MCF 10A (cell line): ENCODE data around the gene GRID1. TPM values are rescaled to one million over a fixed set of nuclear protein-coding genes. Genes with fewer than 3 reads are reported as not detected.

Experiments used
- BruUV-seq: library from RNA; stranded (reverse); fragments of 400-500 nt; replicated peaks from 2 replicates; lab custom pipeline; 2021; lab: Mats Ljungman, UMichigan
- CTCF ChIA-PET: fragments of 300-600 bp; sonication (Branson Sonifier 250); formaldehyde crosslinking; extraction: SDS; loops from one replicate; lab custom pipeline; 2021; ENCODE audit warnings: antibody characterized with exemption, inconsistent platforms; lab: Yijun Ruan, JAX
- POLR2A ChIA-PET: fragments of 300-600, 350-650 bp; sonication (Branson Sonifier 250); formaldehyde crosslinking; extraction: SDS; loops from one replicate; lab custom pipeline; 2020; ENCODE audit warnings: antibody characterized with exemption, inconsistent platforms; lab: Yijun Ruan, JAX
- DNase-seq: peaks from one replicate; pipeline ENCODE4 v3.0.0-alpha.2; 2018; ENCODE audit not compliant: unreplicated experiment
- H3K27ac Mint-ChIP-seq: one replicate; pipeline ENCODE4 v1.8.0; 2022; ENCODE audit warnings: mild to moderate bottlenecking, low read depth, mixed read lengths; ENCODE audit not compliant: unreplicated experiment
- H3K27me3 Mint-ChIP-seq: one replicate; pipeline ENCODE4 v1.8.0; 2022; ENCODE audit warnings: mixed read lengths; ENCODE audit not compliant: insufficient read depth, unreplicated experiment
- H3K36me3 Mint-ChIP-seq: one replicate; pipeline ENCODE4 v1.8.0; 2022; ENCODE audit warnings: mild to moderate bottlenecking, moderate library complexity, mixed read lengths; ENCODE audit not compliant: insufficient read depth, unreplicated experiment
- H3K4me1 Mint-ChIP-seq: one replicate; pipeline ENCODE4 v1.8.0; 2022; ENCODE audit warnings: mixed read lengths; ENCODE audit not compliant: insufficient read depth, unreplicated experiment
- H3K4me3 Mint-ChIP-seq: one replicate; pipeline ENCODE4 v1.8.0; 2022; ENCODE audit warnings: mild to moderate bottlenecking, moderate library complexity, mixed read lengths; ENCODE audit not compliant: unreplicated experiment
- H3K9me3 Mint-ChIP-seq: one replicate; pipeline ENCODE4 v1.8.0; 2022; ENCODE audit warnings: mixed read lengths; ENCODE audit not compliant: unreplicated experiment
- intact Hi-C: fragments of 100-400 bp; cut with micrococcal nuclease; formaldehyde crosslinking; loops from 2 replicates; pipeline ENCODE4 v1.14.1; 2022
- total RNA-seq: library from RNA; stranded (reverse); gene quantifications from 2 replicates; pipeline ENCODE4 v1.2.3, GENCODE V29; 2022
- TF ChIP-seq, protein P1 (sequence below): fragments of 200-600 bp; IDR thresholded peaks from one replicate; pipeline ENCODE4 v1.8.0; 2022; ENCODE audit warnings: antibody characterized with exemption, mild to moderate bottlenecking; ENCODE audit not compliant: unreplicated experiment

The GRID1 gene
- total RNA-seq, 1 experiment from 2014 or later, result not detected

- POLR2A ChIA-PET, result no interaction called here
- Mint-ChIP-seq H3K4me1 (no peaks in the 10 kb centered on the region), H3K27me3 (no peaks in the 10 kb centered on the region), H3K9me3 (peaks cover 23% of the 10 kb centered on the region), H3K4me3 (no peak overlapping the region), H3K36me3 (no peaks in the 10 kb centered on the region), H3K27ac (no peak overlapping the region)
- intact Hi-C loops, result no loop called here
- TF ChIP-seq, protein P1, sequence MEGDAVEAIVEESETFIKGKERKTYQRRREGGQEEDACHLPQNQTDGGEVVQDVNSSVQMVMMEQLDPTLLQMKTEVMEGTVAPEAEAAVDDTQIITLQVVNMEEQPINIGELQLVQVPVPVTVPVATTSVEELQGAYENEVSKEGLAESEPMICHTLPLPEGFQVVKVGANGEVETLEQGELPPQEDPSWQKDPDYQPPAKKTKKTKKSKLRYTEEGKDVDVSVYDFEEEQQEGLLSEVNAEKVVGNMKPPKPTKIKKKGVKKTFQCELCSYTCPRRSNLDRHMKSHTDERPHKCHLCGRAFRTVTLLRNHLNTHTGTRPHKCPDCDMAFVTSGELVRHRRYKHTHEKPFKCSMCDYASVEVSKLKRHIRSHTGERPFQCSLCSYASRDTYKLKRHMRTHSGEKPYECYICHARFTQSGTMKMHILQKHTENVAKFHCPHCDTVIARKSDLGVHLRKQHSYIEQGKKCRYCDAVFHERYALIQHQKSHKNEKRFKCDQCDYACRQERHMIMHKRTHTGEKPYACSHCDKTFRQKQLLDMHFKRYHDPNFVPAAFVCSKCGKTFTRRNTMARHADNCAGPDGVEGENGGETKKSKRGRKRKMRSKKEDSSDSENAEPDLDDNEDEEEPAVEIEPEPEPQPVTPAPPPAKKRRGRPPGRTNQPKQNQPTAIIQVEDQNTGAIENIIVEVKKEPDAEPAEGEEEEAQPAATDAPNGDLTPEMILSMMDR, result no peak
- CTCF ChIA-PET, result interaction anchor here (0.6 to 1.0 kb wide), 2 partner anchors 34 to 230 kb away, joined by 3 read pairs; no protein-coding TSS in a partner anchor
- DNase-seq, result no peak
- BruUV-seq, result no TSS peak
These were observed 261.9 kb downstream of the GRID1 start for GRCh38 chr10:86104611-86105145.

GRCh38 chr10:86104156-86104555 is 262.4 kb downstream of the GRID1 start:
- Mint-ChIP-seq H3K9me3 (peaks cover 21% of the 10 kb centered on the region), H3K27me3 (no peaks in the 10 kb centered on the region), H3K4me3 (no peak overlapping the region), H3K36me3 (no peaks in the 10 kb centered on the region), H3K27ac (no peak overlapping the region), H3K4me1 (no peaks in the 10 kb centered on the region)
- TF ChIP-seq, protein P1, result no peak
- intact Hi-C loops, result no loop called here
- DNase-seq, result no peak
- BruUV-seq, result no TSS peak
- POLR2A ChIA-PET, result no interaction called here
- CTCF ChIA-PET, result interaction anchor here (0.6 to 1.0 kb wide), 2 partner anchors 35 to 231 kb away, joined by 3 read pairs; no protein-coding TSS in a partner anchor

- no peaks in the 10 kb centered on the region for H3K36me3 Mint-ChIP-seq
- no peaks in the 10 kb centered on the region for H3K4me1 Mint-ChIP-seq
- DNase-seq, result no peak
- H3K27me3 Mint-ChIP-seq, result no peaks in the 10 kb centered on the region
- POLR2A ChIA-PET, result no interaction called here
- H3K4me3 Mint-ChIP-seq, result no peak overlapping the region
- no peak overlapping the region for H3K27ac Mint-ChIP-seq
- intact Hi-C loops, result no loop called here
- peaks cover 15% of the 10 kb centered on the region for H3K9me3 Mint-ChIP-seq
- TF ChIP-seq, protein P1, result no peak
- CTCF ChIA-PET, result interaction anchor here (1.1 kb wide), 1 partner anchor 9 kb away, joined by 3 read pairs; no protein-coding TSS in a partner anchor
- no TSS peak for BruUV-seq
These were observed 263.0 kb downstream of the GRID1 start for GRCh38 chr10:86103391-86104101.

DNA sequence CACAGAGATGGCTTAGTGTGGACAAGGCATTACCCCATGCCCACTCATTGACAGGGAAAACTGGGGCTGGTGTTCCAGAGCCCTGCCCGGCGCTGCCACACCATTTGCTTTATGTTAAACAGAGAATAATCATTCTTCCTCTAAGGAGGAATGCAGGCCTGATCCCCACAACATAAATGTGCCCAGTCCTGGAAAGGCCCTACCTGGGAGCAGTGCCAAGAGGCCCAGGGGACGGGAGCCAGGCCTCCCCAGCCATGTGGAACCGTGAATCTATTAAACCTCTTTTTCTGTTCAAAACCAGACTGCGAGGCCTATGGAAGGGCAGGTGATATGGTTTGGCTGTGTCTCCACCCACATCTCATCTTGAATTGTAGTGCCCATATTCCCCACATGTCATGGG is 264.1 kb downstream of the GRID1 start:
- CTCF ChIA-PET, result interaction anchor here (0.6 to 0.9 kb wide), 2 partner anchors 11 to 275 kb away, joined by 3 read pairs; no protein-coding TSS in a partner anchor
- no peak overlapping the region for H3K27ac Mint-ChIP-seq
- no TSS peak for BruUV-seq
- no peak for DNase-seq
- no peaks in the 10 kb centered on the region for H3K36me3 Mint-ChIP-seq
- intact Hi-C loops, result no loop called here
- TF ChIP-seq, protein P1, result no peak
- H3K4me3 Mint-ChIP-seq, result no peak overlapping the region
- no peaks in the 10 kb centered on the region for H3K27me3 Mint-ChIP-seq
- peaks cover 15% of the 10 kb centered on the region for H3K9me3 Mint-ChIP-seq
- POLR2A ChIA-PET, result no interaction called here
- no peaks in the 10 kb centered on the region for H3K4me1 Mint-ChIP-seq
